HG02970 (cell line): ENCODE results near the gene PSEN2.

Source experiments
- ATAC-seq: cut with Tn5 transposase; IDR thresholded peaks from one replicate; pipeline ENCODE4 v1.9.1; 2021; ENCODE audit warnings: mild to moderate bottlenecking, moderate library complexity, moderate number of reproducible peaks; ENCODE audit not compliant: unreplicated experiment, low FRiP score

The PSEN2 gene

GRCh38 chr1:226863446-226863845 lies 7.0 kb upstream of the PSEN2 start:
- ATAC-seq = no peak

GRCh38 chr1:226864311-226864710 lies 6.1 kb upstream of the PSEN2 start:
- no peak for ATAC-seq

- ATAC-seq = no peak
Observed at GRCh38 chr1:226865590-226865989, 4.8 kb upstream of the PSEN2 start.

GRCh38 chr1:226867461-226868054 lies 2.9 kb upstream of the PSEN2 start:
- no peak for ATAC-seq

GRCh38 chr1:226868726-226869125 lies 1.7 kb upstream of the PSEN2 start:
- no peak for ATAC-seq

GRCh38 chr1:226870026-226870400 lies 403 bp upstream of the PSEN2 start:
- no peak for ATAC-seq

- no peak for ATAC-seq
Observed at GRCh38 chr1:226871636-226872327, 1.4 kb downstream of the PSEN2 start.

- ATAC-seq = no peak
Observed at GRCh38 chr1:226872437-226872836, 2.0 kb downstream of the PSEN2 start.

- ATAC-seq = no peak
Observed at GRCh38 chr1:226873771-226874578, 3.6 kb downstream of the PSEN2 start.

- no peak for ATAC-seq
Observed at GRCh38 chr1:226874579-226875425, 4.4 kb downstream of the PSEN2 start.

GRCh38 chr1:226875641-226876295 lies 5.4 kb downstream of the PSEN2 start:
- ATAC-seq = no peak

GRCh38 chr1:226877669-226878068 lies 7.3 kb downstream of the PSEN2 start:
- ATAC-seq = no peak

GRCh38 chr1:226880372-226881287 lies 10.2 kb downstream of the PSEN2 start:
- ATAC-seq = no peak

- no peak for ATAC-seq
Observed at GRCh38 chr1:226881515-226882185, 11.2 kb downstream of the PSEN2 start.

- no peak for ATAC-seq
Observed at GRCh38 chr1:226882187-226882586, 11.8 kb downstream of the PSEN2 start.

- peak; percentile 89 for ATAC-seq
Observed at GRCh38 chr1:226882631-226883409, 12.4 kb downstream of the PSEN2 start.

GRCh38 chr1:226883630-226884029 lies 13.2 kb downstream of the PSEN2 start:
- no peak for ATAC-seq

- ATAC-seq = no peak
Observed at GRCh38 chr1:226884116-226884625, 13.8 kb downstream of the PSEN2 start.
